Stimulated activated CD4-positive, alpha-beta T cell treated with anti-CD3 and anti-CD28 coated beads, Interleukin-15, amount 100 ng/mL, for 48 hours (primary cell): ENCODE measurements around the gene ITGA11.
A peak's percentile ranks its signal among the peaks of the same experiment; 100 is the strongest.

ENCODE experiments used
- DNase-seq, 2 donors: peaks; one replicate each; pipeline ENCODE4 v3.0.0-alpha.2; 2020; ENCODE audit warnings: low read depth in 2 of 2

ITGA11 gene

DNA sequence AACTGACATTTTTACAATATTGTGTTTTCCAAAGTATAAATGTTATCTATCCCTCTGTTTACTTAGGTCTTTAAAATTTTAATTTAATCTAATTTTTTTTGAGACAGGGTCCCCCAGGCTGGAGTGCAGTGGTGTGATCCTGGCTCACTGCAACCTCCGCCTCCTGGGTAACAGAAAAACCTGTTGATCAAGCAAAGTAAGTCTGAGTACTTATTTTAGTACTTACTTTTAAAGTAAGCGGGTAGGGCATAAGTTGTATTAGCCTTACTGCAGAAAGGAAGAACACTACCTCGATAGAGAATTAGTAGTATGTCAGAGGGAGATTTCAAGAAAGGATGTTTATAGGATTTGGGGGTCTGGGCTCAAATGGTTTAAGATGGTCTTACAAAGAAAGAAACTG is 166.3 kb downstream of the ITGA11 start:
- no peak for DNase-seq

DNA sequence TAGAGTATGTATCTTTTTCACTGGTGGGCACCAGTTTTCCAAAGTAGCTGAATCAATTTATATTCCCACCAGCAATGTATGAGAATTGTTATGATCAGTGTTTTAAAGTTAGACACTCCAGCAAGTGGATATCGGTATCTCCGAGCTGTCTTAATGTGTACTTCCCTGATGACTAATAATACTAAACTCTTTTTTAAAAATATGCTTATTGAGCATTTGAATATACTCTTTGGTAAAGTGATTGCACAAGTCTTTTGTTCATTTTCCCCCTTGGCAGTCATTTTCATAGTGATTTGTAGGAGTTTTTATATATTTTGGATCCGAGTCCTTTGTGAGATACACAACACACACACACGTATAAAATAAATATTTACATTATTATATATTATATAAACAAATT is 166.9 kb downstream of the ITGA11 start:
- DNase-seq, result no peak

DNA sequence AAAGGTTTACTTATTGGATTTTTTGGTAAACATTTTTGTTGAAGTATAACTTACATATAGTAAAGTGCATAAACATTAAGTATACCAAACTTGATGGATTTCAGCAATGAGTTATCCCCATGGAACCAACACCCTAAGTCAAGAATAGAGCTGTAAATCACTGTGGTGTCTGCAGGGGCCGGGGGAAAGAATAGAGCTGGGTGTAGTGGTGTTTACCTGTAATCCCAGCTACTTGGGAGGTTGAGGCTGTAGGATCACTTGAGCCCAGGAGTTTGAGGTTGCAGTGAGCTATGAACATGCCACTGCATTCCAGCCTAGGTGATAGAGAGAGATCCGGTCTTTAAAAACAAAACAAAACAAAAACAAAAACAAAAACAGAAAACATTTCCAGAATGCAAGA is 167.7 kb downstream of the ITGA11 start:
- no peak for DNase-seq

GRCh38 chr15:68262514-68263356 is 169.2 kb downstream of the ITGA11 start:
- no peak for DNase-seq

DNA sequence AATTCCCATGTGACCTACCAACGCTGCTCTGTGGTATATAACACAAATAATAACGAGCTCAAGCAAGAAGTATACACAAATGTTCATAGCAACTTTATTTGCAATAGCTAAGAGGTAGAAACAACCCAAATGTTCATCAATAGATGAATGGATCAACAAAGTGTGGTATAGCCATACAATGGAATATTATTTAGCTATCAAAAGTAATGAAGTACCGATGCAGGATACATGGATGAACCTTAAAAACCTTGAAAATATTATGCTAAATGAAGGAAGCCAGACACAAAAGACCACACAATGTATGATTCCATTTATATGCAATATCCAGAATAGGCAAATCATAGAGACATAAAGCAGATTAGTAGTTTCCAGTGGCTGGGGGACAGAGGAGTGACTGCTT is 170.0 kb downstream of the ITGA11 start:
- no peak for DNase-seq

- no peak for DNase-seq
These were observed 170.7 kb downstream of the ITGA11 start for GRCh38 chr15:68261241-68261640.

- DNase-seq, result no peak
These were observed 172.1 kb downstream of the ITGA11 start for GRCh38 chr15:68259883-68260282.

DNA sequence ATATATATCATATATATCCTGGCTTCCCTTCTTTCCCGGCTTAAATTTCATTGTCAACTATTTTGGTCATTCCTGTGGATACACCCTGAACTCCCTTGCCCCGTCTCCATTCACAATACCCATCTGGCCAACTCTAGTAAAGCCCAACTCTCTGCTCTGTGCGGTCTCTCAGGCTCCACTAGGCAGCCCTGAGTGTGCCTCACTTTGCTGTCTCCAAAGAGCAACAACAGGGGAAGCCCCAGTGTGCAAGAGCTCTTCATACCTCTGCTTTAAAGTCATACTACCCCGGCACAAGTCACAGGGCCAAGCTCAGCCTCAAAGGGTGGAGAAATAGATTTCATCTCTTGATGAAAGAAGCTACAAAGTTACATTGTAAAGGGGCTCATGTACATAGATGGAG is 173.3 kb downstream of the ITGA11 start:
- peak; percentile 10 for DNase-seq

GRCh38 chr15:68256675-68257450 is 175.1 kb downstream of the ITGA11 start:
- peak; percentile 41 to 66 for DNase-seq

DNA sequence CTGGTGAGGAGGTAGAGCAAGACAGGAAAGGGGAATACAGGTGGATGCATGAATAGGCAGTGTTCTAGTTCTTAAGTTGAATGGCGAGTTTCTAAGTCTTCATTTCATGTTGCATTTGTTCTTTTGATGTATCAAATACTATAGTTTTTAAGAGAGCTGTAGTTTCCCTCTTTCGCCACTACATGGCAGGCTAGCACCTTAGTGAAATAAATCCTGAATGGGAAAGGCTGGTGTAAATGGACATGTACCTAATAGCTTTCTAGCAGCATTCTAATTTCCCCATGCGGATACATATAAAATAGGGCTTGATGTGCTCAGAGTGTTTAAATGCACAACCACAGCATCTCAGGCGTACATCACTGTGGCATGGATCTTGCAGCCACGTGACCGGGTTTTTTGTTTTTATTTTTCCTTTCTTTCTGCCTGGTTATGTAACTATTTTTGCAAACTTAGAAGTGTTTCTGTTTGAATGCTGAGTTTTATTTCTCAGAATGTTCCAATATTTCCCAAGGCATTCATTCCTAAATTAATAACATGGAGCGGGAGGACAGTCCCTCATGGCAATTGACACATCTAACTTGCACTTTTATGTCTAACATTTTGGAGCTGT is 178.9 kb downstream of the ITGA11 start:
- DNase-seq, result no peak

DNA sequence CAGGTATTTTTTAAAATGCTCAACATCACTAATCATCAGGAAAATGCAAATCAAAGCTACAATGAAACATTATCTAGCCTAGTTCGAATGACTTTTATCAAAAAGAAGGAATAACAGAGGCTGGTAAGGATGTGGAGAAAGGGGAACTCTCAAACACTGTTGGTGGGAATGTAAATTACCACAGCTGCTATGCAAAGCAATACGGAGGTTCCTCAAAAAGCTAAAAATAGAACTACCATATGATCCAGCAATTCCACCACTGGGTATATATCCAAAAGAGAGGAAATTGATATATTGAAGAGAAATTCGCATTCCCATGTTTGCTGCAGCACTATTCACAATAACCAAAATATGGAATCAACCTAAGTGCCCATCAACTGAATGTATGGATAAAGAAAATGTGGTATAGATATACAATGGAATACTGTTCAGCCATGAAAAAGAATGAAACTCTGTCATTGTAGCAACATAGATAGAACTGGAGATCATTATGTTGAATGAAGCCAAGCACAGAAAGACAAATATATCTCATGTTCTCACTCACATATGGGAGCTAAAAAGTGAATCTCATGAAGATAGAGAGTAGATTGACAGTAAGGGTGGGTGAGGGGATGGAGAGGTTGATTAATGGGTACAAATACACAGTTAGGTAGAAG is 182.8 kb downstream of the ITGA11 start:
- DNase-seq, result no peak
